Mucosa of rectum (tissue), 2 donors: ENCODE results near the gene ZBTB5.
A peak's percentile ranks its signal among the peaks of the same experiment; 100 is the strongest.
"Not testable (repeated sequence)": the region's sequence is repeated elsewhere in the genome, so short reads cannot be mapped to it uniquely, and the experiment has no call there.

Experiments used
- H3K27ac ChIP-seq, 2 donors: one replicate each; pipeline ENCODE4 v1.7.0; 2013; ENCODE audit warnings: inconsistent platforms in 2 of 2, low read depth in 2 of 2, low read length in 2 of 2
- H3K27me3 ChIP-seq, 2 donors: one replicate each; pipeline ENCODE4 v1.7.0; 2013; ENCODE audit warnings: low read length in 2 of 2; ENCODE audit not compliant: control insufficient read depth in 2 of 2, insufficient read depth in 2 of 2
- H3K36me3 ChIP-seq, 2 donors: one replicate each; pipeline ENCODE4 v1.7.0; 2013; ENCODE audit warnings: low read length in 2 of 2; ENCODE audit not compliant: control insufficient read depth in 2 of 2, insufficient read depth in 2 of 2
- H3K4me1 ChIP-seq, 2 donors: one replicate each; pipeline ENCODE4 v1.7.0; 2013; ENCODE audit warnings: low read length in 2 of 2, mild to moderate bottlenecking in 1 of 2; ENCODE audit not compliant: control insufficient read depth in 2 of 2, insufficient read depth in 2 of 2
- H3K4me3 ChIP-seq, 2 donors: one replicate each; pipeline ENCODE4 v1.7.0; 2013; ENCODE audit warnings: low read length in 2 of 2
- H3K9ac ChIP-seq, 2 donors: one replicate each; pipeline ENCODE4 v1.7.0; 2013; ENCODE audit warnings: low read length in 2 of 2, low read depth in 1 of 2, mild to moderate bottlenecking in 1 of 2
- H3K9me3 ChIP-seq, 2 donors: one replicate each; pipeline ENCODE4 v1.7.0; 2013; ENCODE audit warnings: low read length in 2 of 2; ENCODE audit not compliant: control insufficient read depth in 2 of 2
- donor health status: healthy.
- donor health status: Normal muscosa, but diverticular disease.

The ZBTB5 gene

DNA sequence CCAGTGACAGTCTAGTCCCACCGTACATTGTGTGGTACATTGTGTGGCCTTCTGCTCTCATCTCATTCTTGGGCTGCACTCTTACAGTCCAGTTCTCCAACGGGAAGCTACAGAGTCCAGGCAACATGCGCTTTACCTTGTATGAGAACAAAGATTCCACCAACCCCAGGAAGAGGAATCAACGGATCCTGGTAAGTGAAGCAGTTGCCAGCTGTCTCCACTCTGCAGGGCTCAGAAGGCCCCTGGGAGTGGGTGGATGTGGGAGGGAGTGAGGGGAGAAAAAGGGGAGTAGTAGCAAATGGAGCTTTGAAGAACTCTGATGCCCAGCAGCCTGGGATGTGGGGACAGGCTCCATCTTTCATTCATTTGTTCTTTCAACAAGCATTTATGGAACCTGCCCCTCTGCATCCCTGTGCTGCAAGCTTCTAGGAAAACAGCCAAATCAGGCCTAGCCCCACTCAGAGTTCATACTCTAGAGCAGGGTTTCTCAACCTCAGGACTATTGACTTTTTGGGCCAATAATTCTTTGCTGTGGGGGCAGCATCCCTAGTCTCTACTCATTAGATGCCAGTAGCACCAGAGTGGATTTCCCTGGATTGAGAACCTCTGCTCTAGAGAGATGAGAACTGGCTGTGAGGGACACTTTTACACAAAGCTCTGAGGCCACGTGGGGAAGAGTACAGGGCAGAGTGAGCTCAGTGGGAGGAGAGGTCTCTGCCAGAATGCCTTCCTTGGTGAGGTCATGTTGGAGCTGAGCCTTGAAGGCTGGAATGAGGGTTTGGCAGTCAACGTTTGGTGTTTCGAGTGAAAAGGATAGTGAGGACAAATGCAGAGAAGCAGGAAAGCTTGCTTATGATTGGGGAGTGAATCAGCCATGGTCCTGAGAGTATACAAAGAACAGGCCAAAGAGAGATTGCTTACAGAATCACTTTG lies 21.6 kb upstream of the ZBTB5 start:
- Histone ChIP-seq H3K27ac (peak overlapping the region in 1 of 2 donors; percentile 67), H3K4me3 (peak overlapping the region; percentile 92 to 97), H3K36me3 (peaks cover 3 to 8% of the 10 kb centered on the region in 2 donors), H3K9ac (peak overlapping the region; percentile 75 to 76), H3K27me3 (no peaks in the 10 kb centered on the region), H3K4me1 (peaks cover 13 to 20% of the 10 kb centered on the region in 2 donors), H3K9me3 (no peaks in the 10 kb centered on the region)

DNA sequence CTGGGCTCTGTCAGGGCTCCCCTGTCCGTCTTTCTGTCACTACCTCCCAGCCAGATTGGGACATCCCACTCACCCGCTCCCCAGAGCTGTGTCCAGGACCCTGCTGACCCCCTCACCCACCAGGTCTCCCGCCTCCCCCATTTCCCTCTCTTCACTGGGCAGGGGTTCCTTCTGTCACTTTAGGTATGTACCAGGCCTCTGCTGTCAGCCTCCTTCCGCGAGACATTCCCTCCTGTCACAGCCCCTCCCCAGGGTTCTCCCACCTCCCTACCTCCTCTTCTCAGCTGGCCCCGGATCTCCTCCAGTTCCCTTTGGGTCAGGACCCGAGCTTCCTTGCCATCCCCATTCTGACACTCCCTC lies 21.0 kb upstream of the ZBTB5 start:
- Histone ChIP-seq H3K9ac (peak overlapping the region; percentile 75 to 76), H3K27ac (peak overlapping the region; percentile 3 to 67)

GRCh38 chr9:37485389-37486255 lies 20.4 kb upstream of the ZBTB5 start, which contains the start of gene POLR1E:
Gene POLR1E, plus strand, starts transcription at chr9:37485948. Its CDS starts 100 bp downstream, at chr9:37486048.
- H3K9ac ChIP-seq: peak within 1 kb of the TSS; percentile 75 to 76
- peaks cover 13 to 20% of the 10 kb centered on the region in 2 donors for H3K4me1 ChIP-seq
- peaks cover 0 to 6% of the 10 kb centered on the region in 2 donors for H3K36me3 ChIP-seq
- H3K27me3 ChIP-seq: peaks cover 0 to 4% of the 10 kb centered on the region in 2 donors
- peak within 1 kb of the TSS; percentile 92 to 97 for H3K4me3 ChIP-seq
- peak within 1 kb of the TSS; percentile 42 to 67 for H3K27ac ChIP-seq
- no peaks in the 10 kb centered on the region for H3K9me3 ChIP-seq

More for the DNA sequence above, 21.0 kb upstream of the ZBTB5 start:
- H3K9me3 ChIP-seq: no peaks in the 10 kb centered on the region
- H3K4me1 ChIP-seq: peaks cover 13 to 20% of the 10 kb centered on the region in 2 donors
- peak overlapping the region; percentile 92 to 97 for H3K4me3 ChIP-seq
- peaks cover 0 to 7% of the 10 kb centered on the region in 2 donors for H3K36me3 ChIP-seq
- H3K27me3 ChIP-seq: peaks cover 0 to 4% of the 10 kb centered on the region in 2 donors

GRCh38 chr9:37480759-37481158 lies 15.5 kb upstream of the ZBTB5 start:
- no peak overlapping the region for H3K27ac ChIP-seq
- no peak overlapping the region for H3K4me3 ChIP-seq
- H3K36me3 ChIP-seq: no peaks in the 10 kb centered on the region
- H3K9me3 ChIP-seq: no peaks in the 10 kb centered on the region
- H3K4me1 ChIP-seq: peaks cover 4 to 8% of the 10 kb centered on the region in 2 donors
- H3K27me3 ChIP-seq: peaks cover 0 to 4% of the 10 kb centered on the region in 2 donors
- H3K9ac ChIP-seq: no peak overlapping the region

DNA sequence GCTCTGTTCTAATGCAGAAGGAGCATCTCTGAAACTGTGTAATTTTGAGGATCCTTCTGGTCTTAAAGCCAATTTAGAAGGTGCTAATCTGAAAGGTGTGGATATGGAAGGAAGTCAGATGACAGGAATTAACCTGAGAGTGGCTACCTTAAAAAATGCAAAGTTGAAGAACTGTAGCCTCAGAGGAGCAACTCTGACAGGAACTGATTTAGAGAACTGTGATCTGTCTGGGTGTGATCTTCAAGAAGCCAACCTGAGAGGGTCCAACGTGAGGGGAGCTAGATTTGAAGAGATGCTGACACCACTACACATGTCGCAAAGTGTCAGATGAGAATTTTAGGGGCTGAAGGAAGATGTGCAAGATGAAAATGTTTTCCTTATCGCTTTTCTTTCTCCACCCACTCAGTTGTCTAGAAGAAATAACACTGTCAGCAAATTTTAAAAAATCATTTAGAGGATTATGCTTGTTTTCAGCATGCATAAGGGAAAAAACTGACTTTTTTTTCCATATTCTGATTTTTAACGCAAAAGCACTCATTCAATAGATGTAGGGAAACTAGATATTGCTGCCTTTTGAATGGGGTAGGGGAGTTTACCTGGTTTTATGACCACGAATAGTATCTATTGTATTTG lies 12.9 kb upstream of the ZBTB5 start:
- not testable (repeated sequence) for H3K27me3 ChIP-seq, H3K9ac ChIP-seq, H3K9me3 ChIP-seq, H3K4me3 ChIP-seq, H3K36me3 ChIP-seq, H3K27ac ChIP-seq, H3K4me1 ChIP-seq

DNA sequence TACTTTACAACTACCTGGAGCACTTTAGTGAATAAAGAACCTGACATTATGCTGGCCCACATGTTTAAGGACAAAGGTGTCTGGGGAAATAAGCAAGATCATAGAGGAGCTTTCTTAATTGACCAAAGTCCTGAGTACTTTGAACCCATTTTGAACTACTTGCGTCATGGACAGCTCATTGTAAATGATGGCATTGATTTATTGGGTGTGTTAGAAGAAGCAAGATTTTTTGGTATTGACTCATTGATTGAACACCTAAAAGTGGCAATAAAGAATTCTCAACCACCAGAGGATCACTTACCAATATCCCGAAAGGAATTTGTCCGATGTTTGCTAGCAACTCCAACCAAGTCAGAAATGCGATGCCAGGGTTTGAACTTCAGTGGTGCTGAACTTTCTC lies 12.2 kb upstream of the ZBTB5 start:
- not testable (repeated sequence) for H3K4me3 ChIP-seq, H3K4me1 ChIP-seq, H3K9me3 ChIP-seq, H3K27me3 ChIP-seq, H3K27ac ChIP-seq, H3K9ac ChIP-seq, H3K36me3 ChIP-seq

DNA sequence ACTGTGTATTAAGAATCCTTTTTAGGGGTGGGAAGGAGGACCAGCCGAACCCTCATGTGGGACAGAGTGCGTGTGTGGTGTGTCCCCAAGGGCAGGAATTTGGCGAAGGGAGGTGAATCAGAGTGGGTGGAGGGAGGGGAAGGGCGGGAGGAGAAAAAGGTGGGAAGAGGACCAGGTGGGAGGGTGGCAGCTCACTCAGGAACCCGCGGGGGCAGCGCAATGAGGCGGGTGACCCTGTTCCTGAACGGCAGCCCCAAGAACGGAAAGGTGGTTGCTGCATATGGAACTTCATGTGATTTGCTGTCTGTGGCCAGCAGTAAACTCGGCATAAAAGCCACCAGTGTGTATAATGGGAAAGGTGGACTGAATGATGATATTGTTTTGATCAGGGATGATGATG lies 11.7 kb upstream of the ZBTB5 start:
- peaks cover 0 to 4% of the 10 kb centered on the region in 2 donors for H3K27me3 ChIP-seq
- no peak overlapping the region for H3K4me3 ChIP-seq
- H3K9ac ChIP-seq: no peak overlapping the region
- H3K9me3 ChIP-seq: no peaks in the 10 kb centered on the region
- peaks cover 0 to 3% of the 10 kb centered on the region in 2 donors for H3K4me1 ChIP-seq
- no peaks in the 10 kb centered on the region for H3K36me3 ChIP-seq
- H3K27ac ChIP-seq: no peak overlapping the region

GRCh38 chr9:37474438-37474837 lies 9.2 kb upstream of the ZBTB5 start:
- Histone ChIP-seq H3K27ac (no peak overlapping the region), H3K36me3 (no peaks in the 10 kb centered on the region), H3K27me3 (no peaks in the 10 kb centered on the region), H3K9me3 (no peaks in the 10 kb centered on the region), H3K4me3 (no peak overlapping the region), H3K9ac (no peak overlapping the region), H3K4me1 (peaks cover 0 to 3% of the 10 kb centered on the region in 2 donors)

- not testable (repeated sequence) for H3K27ac ChIP-seq, H3K27me3 ChIP-seq, H3K36me3 ChIP-seq, H3K4me1 ChIP-seq, H3K9me3 ChIP-seq, H3K9ac ChIP-seq, H3K4me3 ChIP-seq
Observed at GRCh38 chr9:37473982-37474381, 8.7 kb upstream of the ZBTB5 start.
